ENCODE results near the gene DNM2.

Gene DNM2

GRCh38 chr19:10764340-10764894 is 46.5 kb downstream of the DNM2 start:
- Histone ChIP-seq H2BK5ac (ENCODE audit: low read length) (no peak overlapping the region), H3K18ac (ENCODE audit: low read length) (no peak overlapping the region), H3K9ac (ENCODE audit: low read length) (no peak overlapping the region), H2AK5ac (ENCODE audit: low read length) (no peak overlapping the region), H3K79me2 (ENCODE audit: control insufficient read depth, insufficient read depth, low read length) (peaks cover 2% of the 10 kb centered on the region), H3K27me3 (ENCODE audit: insufficient read depth, low read length, poor library complexity) (no peaks in the 10 kb centered on the region), H3K36me3 (ENCODE audit: control insufficient read depth, insufficient read depth, low read length) (peaks cover 5% of the 10 kb centered on the region), H4K5ac (ENCODE audit: low read length) (no peak overlapping the region), H2BK120ac (ENCODE audit: low read depth, low read length) (no peak overlapping the region), H2BK15ac (replicated peaks; ENCODE audit: low read depth) (no peak overlapping the region), H3K4me1 (ENCODE audit: control insufficient read depth, low read depth, low read length) (peaks cover 5% of the 10 kb centered on the region), H3K79me1 (ENCODE audit: low read length) (peaks cover 7% of the 10 kb centered on the region), H4K8ac (ENCODE audit: low read depth, low read length) (no peak overlapping the region), H3K56ac (ENCODE audit: low read length) (no peak overlapping the region), H3K4me3 (ENCODE audit: low read length) (no peak overlapping the region), H3K27ac (ENCODE audit: low read depth, low read length) (no peak overlapping the region), H3K4ac (ENCODE audit: low read depth, low read length) (no peak overlapping the region), H3K23ac (ENCODE audit: low read length) (no peak overlapping the region), H3K4me2 (ENCODE audit: low read length) (no peak overlapping the region)
- DNase-seq = no peak
- WGBS (ENCODE audit: extremely low coverage, insufficient coverage, low lambda C conversion rate) = no CpG with 5 or more reads among the region's 9 CpGs

DNA sequence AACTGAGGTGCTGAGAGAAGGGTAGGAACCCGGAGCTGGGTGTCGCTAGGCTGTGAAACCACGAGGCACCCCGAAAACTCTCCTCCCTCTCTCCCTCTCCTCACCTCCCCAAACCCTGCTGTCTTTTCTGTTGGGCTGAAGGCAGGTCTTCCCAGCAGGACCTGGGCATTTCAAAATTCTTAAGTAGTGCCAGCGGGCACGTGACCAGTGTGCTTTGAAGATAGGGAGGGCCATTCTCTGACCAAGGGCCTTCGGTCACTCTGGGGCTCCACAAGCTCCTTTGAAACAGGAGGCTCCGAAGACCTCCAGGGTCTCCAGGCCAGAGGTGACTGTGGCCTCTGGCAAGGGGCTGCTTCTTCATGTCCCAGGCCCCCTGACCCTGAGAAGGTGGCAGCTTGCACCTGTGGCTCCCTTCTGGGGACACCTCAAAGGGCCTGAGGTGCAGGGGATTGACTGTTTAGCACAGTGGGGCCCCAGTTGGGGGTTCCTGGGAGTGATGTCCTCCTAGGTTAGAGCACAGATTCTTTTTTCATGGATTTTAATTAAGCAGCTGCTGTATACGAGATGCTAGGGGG is 48.3 kb downstream of the DNM2 start:
- Histone ChIP-seq H2BK5ac (ENCODE audit: low read length) (no peak overlapping the region), H3K9ac (ENCODE audit: low read length) (no peak overlapping the region), H3K79me1 (ENCODE audit: low read length) (peaks cover 10% of the 10 kb centered on the region), H3K18ac (ENCODE audit: low read length) (no peak overlapping the region), H4K8ac (ENCODE audit: low read depth, low read length) (no peak overlapping the region), H3K23ac (ENCODE audit: low read length) (no peak overlapping the region), H3K36me3 (ENCODE audit: control insufficient read depth, insufficient read depth, low read length) (peaks cover 5% of the 10 kb centered on the region), H3K27ac (ENCODE audit: low read depth, low read length) (no peak overlapping the region), H3K4me3 (ENCODE audit: low read length) (no peak overlapping the region), H3K4me1 (ENCODE audit: control insufficient read depth, low read depth, low read length) (peaks cover 5% of the 10 kb centered on the region), H2BK120ac (ENCODE audit: low read depth, low read length) (no peak overlapping the region), H3K4ac (ENCODE audit: low read depth, low read length) (no peak overlapping the region), H3K27me3 (ENCODE audit: insufficient read depth, low read length, poor library complexity) (no peaks in the 10 kb centered on the region), H4K5ac (ENCODE audit: low read length) (no peak overlapping the region), H3K79me2 (ENCODE audit: control insufficient read depth, insufficient read depth, low read length) (peaks cover 2% of the 10 kb centered on the region), H2BK15ac (replicated peaks; ENCODE audit: low read depth) (no peak overlapping the region), H2AK5ac (ENCODE audit: low read length) (no peak overlapping the region), H3K56ac (ENCODE audit: low read length) (peak overlapping the region; percentile 25), H3K4me2 (ENCODE audit: low read length) (no peak overlapping the region)
- DNase-seq = no peak
- WGBS (ENCODE audit: extremely low coverage, insufficient coverage, low lambda C conversion rate) = no CpG with 5 or more reads among the region's 9 CpGs

GRCh38 chr19:10766671-10767201 is 48.9 kb downstream of the DNM2 start:
- peaks cover 10% of the 10 kb centered on the region for H3K79me1 ChIP-seq (ENCODE audit: low read length)
- no peak overlapping the region for H3K4ac ChIP-seq (ENCODE audit: low read depth, low read length)
- H3K9ac ChIP-seq (ENCODE audit: low read length) = no peak overlapping the region
- no peak overlapping the region for H3K27ac ChIP-seq (ENCODE audit: low read depth, low read length)
- H2BK5ac ChIP-seq (ENCODE audit: low read length) = no peak overlapping the region
- peaks cover 5% of the 10 kb centered on the region for H3K4me1 ChIP-seq (ENCODE audit: control insufficient read depth, low read depth, low read length)
- no peak overlapping the region for H3K4me2 ChIP-seq (ENCODE audit: low read length)
- H3K4me3 ChIP-seq (ENCODE audit: low read length) = no peak overlapping the region
- no peak overlapping the region for H3K56ac ChIP-seq (ENCODE audit: low read length)
- WGBS (ENCODE audit: extremely low coverage, insufficient coverage, low lambda C conversion rate) = no CpG with 5 or more reads among the region's 10 CpGs
- no peak for DNase-seq
- no peaks in the 10 kb centered on the region for H3K79me2 ChIP-seq (ENCODE audit: control insufficient read depth, insufficient read depth, low read length)
- H2BK15ac ChIP-seq (replicated peaks; ENCODE audit: low read depth) = no peak overlapping the region
- peaks cover 2% of the 10 kb centered on the region for H3K36me3 ChIP-seq (ENCODE audit: control insufficient read depth, insufficient read depth, low read length)
- H4K8ac ChIP-seq (ENCODE audit: low read depth, low read length) = no peak overlapping the region
- no peak overlapping the region for H2BK120ac ChIP-seq (ENCODE audit: low read depth, low read length)
- H4K5ac ChIP-seq (ENCODE audit: low read length) = no peak overlapping the region
- no peak overlapping the region for H3K23ac ChIP-seq (ENCODE audit: low read length)
- H3K18ac ChIP-seq (ENCODE audit: low read length) = no peak overlapping the region
- no peak overlapping the region for H2AK5ac ChIP-seq (ENCODE audit: low read length)
- H3K27me3 ChIP-seq (ENCODE audit: insufficient read depth, low read length, poor library complexity) = no peaks in the 10 kb centered on the region

DNA sequence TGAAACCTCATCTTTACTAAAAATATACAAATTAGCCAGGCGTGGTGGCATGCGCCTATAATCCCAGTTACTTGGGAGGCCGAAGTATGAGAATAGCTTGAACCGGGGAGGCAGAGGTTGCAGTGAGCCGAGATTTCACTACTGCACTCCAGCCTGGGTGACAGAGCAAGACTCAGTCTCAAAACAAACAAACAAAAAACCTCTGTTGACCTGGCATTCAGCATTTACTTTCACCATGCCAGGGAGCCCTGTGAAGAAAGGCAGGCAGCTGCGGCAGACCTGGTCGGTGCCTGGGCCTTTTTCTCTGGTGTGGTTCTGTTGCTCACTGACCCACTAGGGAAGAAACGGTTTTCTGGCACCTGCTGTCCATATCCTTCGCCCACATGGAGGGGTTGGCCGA is 49.8 kb downstream of the DNM2 start:
- peaks cover 4% of the 10 kb centered on the region for H3K36me3 ChIP-seq (ENCODE audit: control insufficient read depth, insufficient read depth, low read length)
- H2AK5ac ChIP-seq (ENCODE audit: low read length) = no peak overlapping the region
- no peak overlapping the region for H3K4me3 ChIP-seq (ENCODE audit: low read length)
- H3K4ac ChIP-seq (ENCODE audit: low read depth, low read length) = no peak overlapping the region
- H3K9ac ChIP-seq (ENCODE audit: low read length) = no peak overlapping the region
- peaks cover 10% of the 10 kb centered on the region for H3K79me1 ChIP-seq (ENCODE audit: low read length)
- peaks cover 2% of the 10 kb centered on the region for H3K4me1 ChIP-seq (ENCODE audit: control insufficient read depth, low read depth, low read length)
- H3K23ac ChIP-seq (ENCODE audit: low read length) = no peak overlapping the region
- H3K18ac ChIP-seq (ENCODE audit: low read length) = no peak overlapping the region
- no peak overlapping the region for H4K8ac ChIP-seq (ENCODE audit: low read depth, low read length)
- no peak overlapping the region for H4K5ac ChIP-seq (ENCODE audit: low read length)
- H3K27me3 ChIP-seq (ENCODE audit: insufficient read depth, low read length, poor library complexity) = no peaks in the 10 kb centered on the region
- no CpG with 5 or more reads among the region's 10 CpGs for WGBS (ENCODE audit: extremely low coverage, insufficient coverage, low lambda C conversion rate)
- H3K4me2 ChIP-seq (ENCODE audit: low read length) = no peak overlapping the region
- H2BK15ac ChIP-seq (replicated peaks; ENCODE audit: low read depth) = no peak overlapping the region
- H3K27ac ChIP-seq (ENCODE audit: low read depth, low read length) = no peak overlapping the region
- H2BK5ac ChIP-seq (ENCODE audit: low read length) = no peak overlapping the region
- H2BK120ac ChIP-seq (ENCODE audit: low read depth, low read length) = no peak overlapping the region
- DNase-seq = no peak
- no peaks in the 10 kb centered on the region for H3K79me2 ChIP-seq (ENCODE audit: control insufficient read depth, insufficient read depth, low read length)
- no peak overlapping the region for H3K56ac ChIP-seq (ENCODE audit: low read length)

DNA sequence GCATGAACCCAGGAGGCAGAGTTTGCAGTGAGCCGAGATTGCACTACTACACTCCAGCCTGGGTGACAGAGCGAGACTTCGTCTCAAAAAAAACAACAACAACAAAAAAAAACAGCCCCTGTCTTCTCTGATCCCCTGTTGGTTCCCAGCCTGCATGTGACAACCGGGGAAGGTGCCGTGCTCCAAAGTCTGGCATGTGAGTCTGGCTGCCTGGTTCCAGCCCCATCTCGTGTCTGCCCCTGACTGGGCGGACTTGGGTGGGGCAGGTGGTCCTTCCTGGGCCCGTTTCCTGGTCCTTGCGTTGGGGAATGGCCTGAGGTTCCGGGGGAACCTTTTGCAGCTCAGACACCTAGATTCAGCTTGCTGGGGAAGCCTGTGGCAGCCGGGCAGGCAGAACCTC is 50.5 kb downstream of the DNM2 start:
- Histone ChIP-seq H3K4me1 (ENCODE audit: control insufficient read depth, low read depth, low read length) (peaks cover 2% of the 10 kb centered on the region), H3K18ac (ENCODE audit: low read length) (no peak overlapping the region), H3K23ac (ENCODE audit: low read length) (no peak overlapping the region), H3K4ac (ENCODE audit: low read depth, low read length) (no peak overlapping the region), H2BK15ac (replicated peaks; ENCODE audit: low read depth) (no peak overlapping the region), H3K4me3 (ENCODE audit: low read length) (no peak overlapping the region), H2BK120ac (ENCODE audit: low read depth, low read length) (no peak overlapping the region), H3K9ac (ENCODE audit: low read length) (no peak overlapping the region), H2BK5ac (ENCODE audit: low read length) (no peak overlapping the region), H3K36me3 (ENCODE audit: control insufficient read depth, insufficient read depth, low read length) (peaks cover 4% of the 10 kb centered on the region), H3K56ac (ENCODE audit: low read length) (no peak overlapping the region), H4K5ac (ENCODE audit: low read length) (no peak overlapping the region), H3K27me3 (ENCODE audit: insufficient read depth, low read length, poor library complexity) (no peaks in the 10 kb centered on the region), H3K79me2 (ENCODE audit: control insufficient read depth, insufficient read depth, low read length) (no peaks in the 10 kb centered on the region), H4K8ac (ENCODE audit: low read depth, low read length) (no peak overlapping the region), H2AK5ac (ENCODE audit: low read length) (no peak overlapping the region), H3K4me2 (ENCODE audit: low read length) (no peak overlapping the region), H3K27ac (ENCODE audit: low read depth, low read length) (no peak overlapping the region), H3K79me1 (ENCODE audit: low read length) (peaks cover 10% of the 10 kb centered on the region)
- WGBS (ENCODE audit: extremely low coverage, insufficient coverage, low lambda C conversion rate) = no CpG with 5 or more reads among the region's 11 CpGs
- DNase-seq = no peak

DNA sequence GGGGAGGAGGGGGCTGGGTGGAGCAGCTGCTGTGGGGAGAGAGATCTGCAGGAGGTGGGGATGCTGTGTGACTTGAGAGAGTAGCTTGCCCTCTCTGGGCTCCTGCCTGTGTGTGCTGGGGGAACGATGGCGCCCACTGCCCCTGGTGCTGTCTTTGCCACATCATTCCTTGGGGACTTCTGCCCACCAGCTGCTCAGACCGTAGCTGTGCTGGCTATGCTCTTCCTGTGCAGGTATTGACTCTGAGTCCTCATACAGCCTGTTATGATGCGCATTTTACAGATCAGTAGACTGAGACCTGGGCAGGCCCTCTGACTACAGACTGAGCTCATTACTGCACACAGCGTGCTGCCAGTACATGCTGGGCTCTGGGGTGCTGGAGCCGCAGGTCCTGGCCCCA is 51.1 kb downstream of the DNM2 start:
- H4K5ac ChIP-seq (ENCODE audit: low read length) = no peak overlapping the region
- no peak overlapping the region for H3K4ac ChIP-seq (ENCODE audit: low read depth, low read length)
- no peak overlapping the region for H3K9ac ChIP-seq (ENCODE audit: low read length)
- no peak overlapping the region for H2BK15ac ChIP-seq (replicated peaks; ENCODE audit: low read depth)
- no peak overlapping the region for H3K23ac ChIP-seq (ENCODE audit: low read length)
- no peaks in the 10 kb centered on the region for H3K79me2 ChIP-seq (ENCODE audit: control insufficient read depth, insufficient read depth, low read length)
- H3K27me3 ChIP-seq (ENCODE audit: insufficient read depth, low read length, poor library complexity) = no peaks in the 10 kb centered on the region
- H2AK5ac ChIP-seq (ENCODE audit: low read length) = no peak overlapping the region
- no peak overlapping the region for H3K4me2 ChIP-seq (ENCODE audit: low read length)
- H2BK120ac ChIP-seq (ENCODE audit: low read depth, low read length) = no peak overlapping the region
- no peak overlapping the region for H3K27ac ChIP-seq (ENCODE audit: low read depth, low read length)
- H3K36me3 ChIP-seq (ENCODE audit: control insufficient read depth, insufficient read depth, low read length) = peaks cover 4% of the 10 kb centered on the region
- peaks cover 7% of the 10 kb centered on the region for H3K79me1 ChIP-seq (ENCODE audit: low read length)
- no peak overlapping the region for H3K4me3 ChIP-seq (ENCODE audit: low read length)
- no peak overlapping the region for H3K18ac ChIP-seq (ENCODE audit: low read length)
- no peak for DNase-seq
- H3K4me1 ChIP-seq (ENCODE audit: control insufficient read depth, low read depth, low read length) = peaks cover 2% of the 10 kb centered on the region
- WGBS (ENCODE audit: extremely low coverage, insufficient coverage, low lambda C conversion rate) = no CpG with 5 or more reads among the region's 6 CpGs
- no peak overlapping the region for H2BK5ac ChIP-seq (ENCODE audit: low read length)
- no peak overlapping the region for H4K8ac ChIP-seq (ENCODE audit: low read depth, low read length)
- no peak overlapping the region for H3K56ac ChIP-seq (ENCODE audit: low read length)

Data from mesendoderm (in vitro differentiated cells).